Epidermal melanocyte (primary cell): Measurements from ENCODE around the gene RAD54L.
"Not testable (repeated sequence)": the region's sequence is repeated elsewhere in the genome, so short reads cannot be mapped to it uniquely, and the experiment has no call there.

Experiments used
- DNase-seq: peaks from one replicate; pipeline ENCODE4 v3.0.0; 2011; ENCODE audit warnings: low spot score; ENCODE audit not compliant: insufficient read length

The RAD54L gene

DNA sequence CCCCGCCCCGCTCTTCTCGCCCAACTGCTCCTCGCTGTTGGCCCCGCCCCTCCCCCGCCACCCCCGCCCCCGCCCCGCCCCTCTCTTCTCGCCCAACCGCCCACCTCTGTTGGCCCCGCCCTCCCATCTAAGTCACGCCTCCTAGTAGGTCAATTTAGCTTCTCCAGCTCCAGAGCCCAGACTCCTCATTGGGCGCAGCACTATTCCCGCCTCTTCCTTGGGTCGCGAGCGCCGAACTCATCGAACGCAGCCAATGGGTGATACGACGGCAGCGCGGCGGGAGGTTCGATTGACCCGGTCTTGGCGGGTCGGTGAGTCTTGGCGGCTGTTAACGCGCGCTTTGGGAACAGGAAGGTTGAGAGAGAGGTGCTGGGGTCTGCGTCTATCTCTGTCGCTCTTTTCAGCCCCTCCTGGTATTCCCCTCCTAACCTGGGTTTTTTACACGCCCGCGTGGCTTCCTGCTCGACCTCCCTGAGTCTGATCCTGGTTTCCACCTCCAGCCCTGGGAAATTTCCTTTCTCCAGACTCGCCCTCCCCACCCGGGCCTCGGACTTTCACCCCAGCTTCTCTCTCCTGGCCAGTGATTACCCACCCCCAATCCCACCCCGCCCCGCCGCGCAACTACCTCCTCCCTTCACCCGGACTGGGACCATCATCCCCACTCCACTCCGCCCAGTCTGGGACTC is at the start of gene RAD54L:
RAD54L (plus strand) TSS at position 328 of the 686 bp plus-strand sequence. CDS start 643 bp downstream, outside the sequence.
- DNase-seq, result peak; percentile 99

DNA sequence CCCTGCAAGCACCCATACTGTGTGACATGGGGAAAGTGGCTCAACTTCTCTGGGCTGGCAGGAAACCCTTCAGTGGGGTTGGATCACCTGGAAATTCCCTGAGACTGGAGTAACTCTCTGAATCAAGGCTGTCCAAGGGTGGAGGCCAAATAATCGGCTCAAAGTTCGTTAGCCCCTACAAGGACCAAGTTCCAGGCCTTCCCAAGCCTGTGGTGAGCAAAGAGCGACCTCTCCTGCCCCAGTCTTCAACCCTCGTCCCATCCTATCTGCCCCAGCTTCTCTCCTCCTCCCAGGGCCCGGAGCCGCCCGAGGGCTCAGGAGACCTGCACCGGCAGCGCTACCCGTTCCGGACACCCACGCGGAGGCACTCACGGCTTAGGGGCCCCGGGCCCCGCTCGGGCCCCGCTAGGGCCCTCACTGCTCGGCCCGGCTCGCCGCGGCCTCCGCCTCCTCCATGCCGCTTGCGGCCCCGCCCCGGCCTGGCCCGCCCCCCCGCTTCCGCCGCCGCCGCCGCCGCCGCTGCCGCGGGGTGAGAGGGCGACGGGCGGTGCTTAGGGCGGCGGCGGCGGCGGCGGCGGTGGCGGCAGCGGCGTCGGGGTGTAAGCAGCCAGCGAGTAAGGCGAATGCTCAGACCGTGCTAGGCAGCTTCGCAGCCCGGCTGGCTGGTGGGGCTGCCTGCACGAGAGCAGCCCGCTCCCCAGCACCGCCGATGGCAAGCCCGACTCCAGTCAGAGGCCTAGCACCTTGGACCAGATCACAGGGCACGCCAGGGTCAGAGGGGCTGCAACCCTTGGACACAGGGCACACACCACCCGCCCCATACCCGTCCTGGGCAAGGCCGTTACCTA is 49.4 kb upstream of the RAD54L start, which contains the start of gene POMGNT1:
POMGNT1 (minus strand) TSS at position 471 of the 848 bp plus-strand sequence. CDS start 613 bp downstream, outside the sequence.
- peak; percentile 84 for DNase-seq

DNA sequence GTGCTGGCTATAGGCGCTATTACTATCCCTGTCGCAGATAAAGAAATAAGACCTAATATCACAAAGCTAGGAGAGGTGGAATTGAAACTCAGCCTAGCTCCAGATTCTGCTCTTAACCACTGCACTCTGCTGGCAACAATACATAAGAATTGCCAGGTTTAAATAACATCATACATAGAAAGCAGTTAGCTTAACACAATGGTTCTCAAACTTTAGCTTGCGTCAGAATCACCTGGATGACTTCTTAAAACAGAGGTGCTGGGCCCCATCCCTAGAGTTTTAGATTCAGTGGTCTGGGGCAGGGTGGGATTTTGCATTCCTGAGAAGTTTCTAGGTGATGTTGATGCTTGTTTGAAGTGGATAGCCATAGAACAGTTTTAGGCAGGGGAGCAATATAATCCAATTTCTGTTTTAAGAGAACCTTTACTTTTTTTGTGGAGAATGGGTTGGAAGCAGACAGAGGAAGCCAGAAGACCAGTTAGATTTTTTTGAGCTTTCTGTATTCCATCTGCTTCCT is 48.3 kb upstream of the RAD54L start:
- DNase-seq, result no peak

DNA sequence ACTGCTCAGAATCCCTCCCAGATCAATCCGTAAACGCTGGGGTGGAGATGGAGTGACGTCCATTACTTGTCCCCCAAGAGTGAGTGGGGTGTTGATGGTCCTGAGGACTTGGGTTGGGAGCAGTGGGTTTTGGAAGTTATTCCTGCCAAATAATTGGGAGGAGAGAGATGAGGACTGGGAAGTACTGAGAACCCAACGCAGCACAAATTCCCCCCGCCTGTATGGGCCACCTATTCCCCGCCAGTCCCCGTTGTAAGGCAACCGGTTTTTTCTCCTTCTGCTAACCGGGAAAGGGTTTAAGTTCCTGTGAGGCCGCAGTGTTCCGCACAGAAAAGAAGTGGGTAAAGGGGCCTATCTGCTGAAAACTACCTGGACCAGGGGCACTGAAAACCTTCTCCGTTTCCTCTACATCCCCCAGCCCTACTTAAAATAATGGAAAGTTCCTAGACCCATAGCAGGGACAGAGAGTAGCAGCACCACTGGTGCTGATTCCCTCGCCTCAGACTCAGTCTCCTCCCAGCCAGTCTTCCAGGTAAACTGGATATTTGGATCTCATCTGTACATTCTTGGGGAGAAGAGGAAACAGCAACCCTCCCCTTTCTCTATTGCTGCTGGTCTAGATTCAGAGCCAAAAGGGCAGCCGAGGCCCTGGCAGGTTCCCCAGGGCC is 43.7 kb upstream of the RAD54L start:
- DNase-seq, result no peak

DNA sequence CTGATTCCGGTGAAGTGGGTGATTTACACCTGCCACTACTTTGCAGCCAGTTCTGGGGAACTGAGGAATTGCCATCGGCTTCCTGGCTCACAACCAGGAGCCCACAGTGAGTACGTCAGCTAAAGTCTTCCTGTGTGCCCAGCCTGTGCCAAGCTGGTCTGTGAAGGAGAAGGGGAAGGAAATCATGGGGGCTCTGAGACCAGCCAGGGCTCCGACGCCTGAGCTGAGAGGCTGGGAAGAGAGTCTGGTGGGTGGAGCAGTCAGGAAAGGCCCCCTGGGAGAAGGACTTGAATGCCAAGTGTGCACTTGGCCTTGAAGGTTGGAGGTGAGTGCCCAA is 43.2 kb upstream of the RAD54L start:
- DNase-seq, result no peak

DNA sequence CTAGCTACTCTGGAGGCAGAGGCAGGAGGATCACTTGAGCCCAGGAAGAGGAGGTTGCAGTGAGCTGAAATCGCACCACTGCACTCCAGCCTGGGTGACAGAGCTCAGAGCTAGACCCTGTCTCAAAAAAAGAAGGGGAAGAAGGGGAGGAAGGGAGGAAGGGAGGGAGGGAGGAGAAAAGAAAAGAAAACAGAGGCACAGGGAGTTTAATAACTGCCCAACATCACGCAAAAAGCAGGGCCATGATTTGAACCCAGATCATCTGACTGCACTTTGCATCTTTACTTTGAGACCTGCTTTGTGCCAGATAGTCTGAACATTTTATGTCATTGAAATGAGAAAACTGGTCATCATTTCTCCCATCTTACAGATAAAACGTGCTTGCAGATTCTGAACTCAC is 42.4 kb upstream of the RAD54L start:
- DNase-seq, result no peak

DNA sequence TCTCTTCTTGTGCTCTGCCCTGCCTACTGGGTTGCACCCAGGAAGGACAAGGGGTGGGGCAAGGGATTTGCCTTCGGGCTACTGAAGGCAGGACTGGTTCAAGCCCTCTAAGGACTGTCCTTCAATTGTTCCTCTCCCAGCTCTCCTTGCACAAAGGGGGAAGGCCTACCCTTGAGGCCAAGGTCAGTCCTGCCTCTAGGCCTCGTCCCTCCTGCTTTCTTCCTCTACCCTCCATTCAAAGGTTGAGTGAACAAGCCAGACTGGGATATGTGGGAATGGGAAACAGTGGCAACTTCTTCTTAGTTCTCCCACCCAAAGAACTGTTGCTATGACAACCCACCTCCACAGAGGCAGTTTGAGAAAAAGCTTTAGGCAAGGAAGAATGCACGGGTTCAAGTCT is 41.8 kb upstream of the RAD54L start:
- DNase-seq, result peak; percentile 58

DNA sequence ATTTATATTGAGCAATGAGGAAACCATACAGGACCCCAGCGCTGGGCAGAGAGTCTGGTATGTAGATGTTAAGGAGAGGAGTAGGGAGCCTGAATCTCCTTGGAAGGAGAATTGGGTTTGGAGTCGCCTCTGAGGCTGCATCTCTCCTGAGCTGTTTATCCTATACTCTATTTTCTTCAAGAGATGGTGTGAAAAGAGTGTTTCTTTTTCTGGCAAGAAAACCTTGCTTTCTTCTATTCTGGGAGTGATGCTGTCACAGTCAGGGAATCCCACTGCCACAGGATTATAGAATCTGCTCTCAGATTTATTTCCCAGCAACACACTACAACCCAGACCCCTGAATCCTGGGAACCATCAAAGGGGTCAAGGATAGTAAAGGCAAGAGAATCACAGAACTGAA is 41.2 kb upstream of the RAD54L start:
- DNase-seq, result no peak

DNA sequence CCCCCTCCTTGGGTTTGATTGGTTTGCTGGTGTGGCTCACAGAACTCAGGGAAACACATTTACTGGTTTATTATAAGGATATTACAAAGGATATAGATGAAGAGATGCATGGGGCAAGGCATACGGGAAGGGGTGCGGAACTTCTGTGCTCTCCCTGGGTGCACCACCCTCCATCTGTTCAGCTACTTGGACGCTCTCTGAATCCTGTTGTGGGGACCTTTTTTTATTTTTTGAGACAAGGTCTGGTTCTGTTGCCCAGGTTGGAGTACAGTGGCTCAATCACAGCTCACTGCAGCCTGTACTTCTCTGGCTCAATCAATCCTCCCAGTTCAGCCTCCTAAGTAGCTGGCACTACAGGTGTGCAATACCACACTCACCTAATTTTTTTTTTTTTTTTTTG is 37.0 kb upstream of the RAD54L start:
- DNase-seq, result no peak

DNA sequence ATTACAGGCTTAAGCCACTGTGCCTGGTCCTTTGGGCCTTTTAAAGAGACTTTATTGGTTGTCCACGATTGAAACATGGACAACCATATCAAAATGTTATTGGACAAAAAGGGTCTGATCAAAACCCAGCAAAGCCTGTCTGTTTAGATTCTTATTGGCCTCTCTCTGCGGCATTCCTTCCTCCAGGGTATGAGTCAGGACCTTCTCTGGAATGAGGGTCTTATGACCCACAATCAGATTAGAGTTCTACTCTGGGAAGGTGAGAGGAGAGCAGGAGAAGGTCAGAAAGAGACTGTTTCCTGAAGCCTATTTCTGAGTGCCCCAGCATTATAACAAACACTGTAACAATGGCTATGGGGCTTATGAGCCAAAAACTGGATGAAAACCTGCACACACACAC is 36.5 kb upstream of the RAD54L start:
- no peak for DNase-seq

DNA sequence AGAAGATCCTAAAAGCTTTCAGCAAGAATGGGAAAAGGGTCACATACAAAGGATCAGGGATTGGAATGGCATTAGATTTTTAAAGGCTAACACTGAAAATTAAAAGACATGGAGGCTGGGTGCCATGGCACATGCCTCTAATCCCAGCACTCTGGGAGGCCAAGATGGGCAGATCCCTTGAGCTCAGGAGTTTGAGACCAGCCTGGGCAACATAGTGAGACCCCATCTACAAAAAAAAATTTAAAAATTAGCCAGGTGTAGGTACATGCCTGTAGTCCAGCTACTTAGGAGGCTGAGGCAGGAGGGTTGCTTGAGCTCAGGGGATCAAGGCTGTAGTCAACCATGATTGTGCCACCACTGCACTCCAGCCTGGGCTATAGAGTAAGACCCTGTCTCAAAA is 32.1 kb upstream of the RAD54L start:
- no peak for DNase-seq

DNA sequence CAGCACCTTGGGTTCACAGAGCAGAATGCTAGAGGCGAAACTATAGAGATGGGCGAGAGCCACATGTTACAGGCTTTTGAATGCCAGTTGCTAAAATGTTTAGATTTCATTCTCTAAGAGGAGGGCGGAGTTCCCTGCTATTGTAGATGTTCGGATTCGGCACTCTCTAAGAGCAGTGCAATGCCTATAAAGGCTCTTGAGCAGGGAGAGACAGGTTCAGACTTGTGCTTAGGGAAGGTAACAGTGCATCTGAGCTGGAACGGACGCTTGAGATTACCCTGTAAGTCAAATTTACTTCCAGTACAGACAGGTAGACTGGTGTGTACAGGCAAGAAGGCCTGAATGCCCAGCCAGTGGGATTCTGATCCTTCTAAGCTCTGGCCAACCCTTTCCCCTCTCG is 29.1 kb upstream of the RAD54L start:
- DNase-seq, result no peak

DNA sequence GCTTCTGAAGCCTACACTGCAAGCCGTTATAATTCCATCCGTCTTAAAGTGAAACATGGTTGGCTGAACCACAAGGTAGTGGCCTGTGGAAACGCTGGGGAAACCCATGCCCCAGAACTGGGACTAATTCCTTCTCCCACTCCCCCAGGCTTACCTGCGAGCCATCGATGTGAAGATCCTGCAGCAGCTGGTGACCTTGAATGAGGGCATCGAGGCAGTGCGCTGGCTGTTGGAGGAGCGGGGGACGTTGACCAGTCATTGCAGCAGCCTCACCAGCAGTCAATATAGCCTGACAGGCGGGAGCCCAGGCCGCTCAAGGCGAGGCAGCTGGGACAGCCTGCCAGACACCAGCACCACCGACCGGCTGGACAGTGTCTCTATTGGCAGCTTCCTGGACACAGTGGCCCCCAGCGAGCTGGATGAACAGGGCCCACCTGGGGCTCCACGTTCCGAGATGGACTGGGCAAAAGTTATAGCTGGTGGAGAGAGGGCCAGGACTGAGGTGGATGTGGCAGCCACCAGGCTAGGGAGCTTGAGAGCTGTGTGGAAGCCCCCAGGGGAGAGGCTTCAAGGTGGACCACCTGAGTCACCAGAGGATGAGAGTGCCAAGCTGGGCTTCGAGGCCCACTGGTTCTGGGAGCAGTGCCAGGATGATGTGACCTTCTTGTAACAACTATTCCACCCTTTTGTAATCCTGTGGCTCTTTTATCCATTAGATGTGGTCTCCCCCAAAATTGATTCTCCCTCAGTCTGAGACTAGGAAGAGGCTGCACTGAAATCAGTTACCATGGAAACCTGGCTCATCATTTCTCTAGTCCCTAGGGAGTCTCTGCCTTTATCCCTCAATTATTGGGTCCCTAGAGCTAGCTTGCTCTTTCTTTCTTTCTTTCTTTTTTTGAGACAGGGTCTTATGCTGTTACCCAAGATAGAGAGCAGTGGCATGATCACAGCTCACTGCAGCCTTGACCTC is 27.7 kb upstream of the RAD54L start:
- DNase-seq, result no peak

DNA sequence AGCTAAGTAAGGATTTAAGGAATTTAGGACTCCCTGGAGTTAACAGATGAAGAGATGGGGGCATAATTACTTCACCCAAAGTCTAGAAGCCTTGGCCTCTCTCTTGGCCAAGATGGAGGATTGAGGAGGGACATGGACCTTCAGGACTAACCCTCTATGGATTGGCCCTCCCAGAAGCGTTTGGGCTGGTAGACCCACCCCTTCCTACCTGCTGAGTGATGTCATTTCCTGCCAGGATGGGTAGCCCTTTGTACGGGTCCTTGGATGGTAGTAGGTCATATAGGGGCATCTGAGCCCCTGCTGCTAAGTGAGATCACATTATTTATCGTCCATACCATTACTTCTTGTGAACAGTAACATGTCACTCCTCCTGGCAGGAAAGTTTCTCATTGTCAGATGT is 26.8 kb upstream of the RAD54L start:
- DNase-seq, result no peak

DNA sequence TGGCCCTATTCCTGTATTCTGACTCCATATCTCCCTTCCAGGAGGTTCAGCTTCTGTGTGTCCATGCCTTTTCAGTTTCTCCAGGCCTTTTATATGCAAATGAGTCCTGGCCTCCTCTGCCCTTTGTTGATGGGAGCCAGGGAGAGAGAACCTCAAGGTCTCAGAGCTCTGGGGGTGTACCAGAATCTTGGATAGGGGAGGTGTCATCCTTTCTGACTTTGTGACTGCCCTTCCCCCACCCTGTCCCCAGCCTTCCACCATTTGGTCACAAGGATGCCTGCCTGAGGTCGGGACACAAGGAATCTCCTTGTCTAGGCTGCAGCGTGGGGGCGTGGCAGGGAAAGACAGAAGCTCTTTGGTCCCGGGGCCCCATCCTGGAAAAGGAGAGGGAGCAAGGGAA is 25.8 kb upstream of the RAD54L start:
- DNase-seq, result no peak

DNA sequence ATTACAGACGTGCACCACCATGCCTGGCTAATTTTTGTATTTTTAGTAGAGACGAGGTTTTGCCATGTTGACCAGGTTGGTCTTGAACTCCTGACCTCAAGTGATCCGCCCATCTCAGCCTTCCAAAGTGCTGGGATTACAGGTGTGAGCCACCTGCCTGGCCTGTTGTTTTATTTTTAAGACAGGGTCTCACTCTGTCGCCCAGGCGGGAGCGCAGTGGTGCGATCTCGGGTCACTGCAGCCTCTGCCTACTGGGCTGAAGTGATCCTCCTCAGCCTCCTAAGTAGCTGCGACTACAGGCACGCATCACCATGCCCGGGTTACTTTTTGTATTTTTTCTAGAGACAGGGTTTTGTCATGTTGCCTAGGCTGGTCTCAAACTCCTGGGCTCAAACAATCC is 24.5 kb upstream of the RAD54L start:
- DNase-seq, result not testable (repeated sequence)

DNA sequence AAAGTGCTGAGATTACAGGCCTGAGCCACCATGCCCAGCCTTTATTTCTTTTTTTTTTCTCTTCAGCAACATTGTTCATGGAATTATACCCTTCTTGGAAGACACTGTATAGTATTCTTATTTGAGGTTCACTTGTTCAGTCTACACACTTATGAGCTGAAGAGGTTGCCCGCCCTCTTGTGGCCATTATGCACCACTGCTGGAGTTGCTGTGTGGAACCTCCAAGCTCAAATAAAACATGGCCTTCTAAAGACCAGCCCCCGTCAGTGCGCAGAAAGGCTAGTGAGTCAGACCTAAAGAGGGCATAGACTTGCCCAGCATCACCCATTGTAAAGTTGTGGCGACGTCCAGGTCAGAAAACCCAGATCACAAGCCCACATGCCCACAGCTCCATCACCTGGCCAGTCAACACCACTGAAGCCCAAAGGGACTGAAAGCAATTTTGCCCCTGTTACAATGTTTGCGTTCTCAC is 24.1 kb upstream of the RAD54L start:
- no peak for DNase-seq

DNA sequence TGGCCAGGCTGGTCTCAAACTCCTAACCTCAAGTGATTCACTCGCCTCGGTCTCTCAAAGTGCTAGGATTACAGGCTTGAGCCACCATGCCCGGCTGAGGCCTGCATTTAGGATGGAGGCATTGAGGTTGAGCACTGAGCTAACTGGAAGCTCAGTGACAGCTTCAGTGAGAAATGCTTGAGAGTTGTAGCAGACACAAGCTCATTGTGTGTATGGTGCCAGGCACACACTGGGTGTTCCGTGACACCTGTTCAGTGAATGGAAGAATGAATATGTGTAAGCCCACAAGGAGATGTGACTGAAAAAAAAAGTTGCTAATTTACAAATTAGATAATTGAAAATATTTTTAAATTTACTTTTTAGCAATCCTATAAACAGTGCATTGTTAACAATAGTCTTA is 22.6 kb upstream of the RAD54L start:
- DNase-seq, result no peak

DNA sequence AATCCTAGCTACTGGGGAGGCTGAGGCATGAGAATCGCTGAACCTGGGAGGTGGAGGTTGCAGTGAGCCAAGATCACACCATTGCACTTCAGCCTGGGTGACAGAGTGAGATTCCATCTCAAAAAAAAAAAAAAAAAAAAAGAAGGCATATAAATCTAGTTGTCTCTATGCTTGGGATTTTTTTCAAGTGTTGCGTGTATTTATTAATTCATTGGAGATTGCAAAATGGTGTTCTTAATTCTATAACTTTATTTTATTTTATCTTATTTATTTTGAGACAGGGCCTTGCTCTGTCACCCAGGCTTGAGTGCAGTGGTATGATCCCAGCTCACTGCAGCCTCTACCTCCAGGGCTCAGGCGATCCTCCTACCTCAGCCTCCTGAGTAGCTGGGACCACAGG is 16.3 kb upstream of the RAD54L start:
- not testable (repeated sequence) for DNase-seq

DNA sequence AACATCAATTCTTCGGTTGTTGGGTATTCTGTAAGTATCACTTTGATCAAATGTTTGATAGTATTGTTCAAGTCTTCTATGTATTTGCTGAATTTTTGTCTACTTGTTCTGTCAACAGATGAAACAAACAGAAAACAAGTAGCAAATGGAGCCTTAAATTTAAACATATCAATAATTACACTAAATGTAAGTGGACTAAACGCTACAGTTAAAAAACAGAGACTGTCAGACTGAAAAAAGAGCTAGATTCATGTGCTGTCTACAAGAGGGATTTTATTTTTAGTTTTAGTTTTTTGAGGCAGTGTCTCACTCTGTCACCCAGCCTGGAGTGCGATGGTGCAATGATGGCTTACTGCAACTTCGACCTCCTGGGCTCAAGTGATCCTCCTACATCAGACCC is 10.7 kb upstream of the RAD54L start:
- DNase-seq, result no peak

DNA sequence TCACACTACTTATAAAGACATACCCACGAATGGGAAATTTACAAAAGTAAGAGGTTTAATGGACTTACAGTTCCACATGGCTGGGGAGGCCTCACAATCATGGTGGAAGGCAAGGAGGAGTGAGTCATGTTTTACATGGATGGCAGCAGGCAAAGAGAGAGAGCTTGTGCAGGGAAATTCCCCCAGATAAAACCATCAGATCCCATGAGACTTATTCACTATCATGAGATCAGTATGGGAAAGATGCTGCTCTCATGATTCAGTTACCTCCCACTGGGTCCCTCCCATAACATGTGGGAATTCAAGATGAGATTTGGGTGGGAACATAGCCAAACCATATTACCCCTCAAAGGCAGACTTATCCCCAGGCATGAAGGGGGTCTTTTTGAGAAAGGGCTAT is 8.7 kb upstream of the RAD54L start:
- not testable (repeated sequence) for DNase-seq
